ENCODE results near the gene PTPN11. TPM values are rescaled to one million over a fixed set of nuclear protein-coding genes. Genes with fewer than 3 reads are reported as not detected.

Gene PTPN11
- total RNA-seq, 2 donors from 2014 or later: 81.5 to 82.3 TPM

DNA sequence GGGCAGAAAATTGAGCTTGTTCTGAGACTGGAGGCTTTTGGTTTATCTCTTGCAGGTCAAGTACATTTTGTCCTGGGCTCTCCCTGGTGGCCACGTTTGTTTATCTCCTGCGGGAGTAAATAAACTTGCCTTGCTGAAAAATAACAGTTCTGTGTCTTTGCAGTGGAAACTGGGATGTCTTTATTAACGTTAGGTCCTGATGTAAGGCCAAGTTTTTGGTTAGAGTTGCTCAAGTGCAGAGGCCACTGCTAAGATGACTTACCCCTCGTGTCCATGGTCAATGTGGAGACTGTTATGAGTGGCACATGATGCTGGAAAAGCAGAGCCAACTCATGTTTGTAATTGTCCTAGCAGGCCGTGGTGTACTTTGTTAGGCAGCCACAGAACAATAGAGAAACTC is 3.8 kb downstream of the PTPN11 start:
- Histone ChIP-seq H3K4me1 (peaks cover 5% of the 10 kb centered on the region), H3K4me3 (no peak overlapping the region), H3K36me3 (no peaks in the 10 kb centered on the region), H3K9ac (ENCODE audit: low read depth in 2 of 2, low read length in 2 of 2) (no peak overlapping the region), H3K9me3 (no peaks in the 10 kb centered on the region), H3K27ac (no peak overlapping the region), H3K27me3 (no peaks in the 10 kb centered on the region)
- DNase-seq: no peak
- TF ChIP-seq, protein P1, sequence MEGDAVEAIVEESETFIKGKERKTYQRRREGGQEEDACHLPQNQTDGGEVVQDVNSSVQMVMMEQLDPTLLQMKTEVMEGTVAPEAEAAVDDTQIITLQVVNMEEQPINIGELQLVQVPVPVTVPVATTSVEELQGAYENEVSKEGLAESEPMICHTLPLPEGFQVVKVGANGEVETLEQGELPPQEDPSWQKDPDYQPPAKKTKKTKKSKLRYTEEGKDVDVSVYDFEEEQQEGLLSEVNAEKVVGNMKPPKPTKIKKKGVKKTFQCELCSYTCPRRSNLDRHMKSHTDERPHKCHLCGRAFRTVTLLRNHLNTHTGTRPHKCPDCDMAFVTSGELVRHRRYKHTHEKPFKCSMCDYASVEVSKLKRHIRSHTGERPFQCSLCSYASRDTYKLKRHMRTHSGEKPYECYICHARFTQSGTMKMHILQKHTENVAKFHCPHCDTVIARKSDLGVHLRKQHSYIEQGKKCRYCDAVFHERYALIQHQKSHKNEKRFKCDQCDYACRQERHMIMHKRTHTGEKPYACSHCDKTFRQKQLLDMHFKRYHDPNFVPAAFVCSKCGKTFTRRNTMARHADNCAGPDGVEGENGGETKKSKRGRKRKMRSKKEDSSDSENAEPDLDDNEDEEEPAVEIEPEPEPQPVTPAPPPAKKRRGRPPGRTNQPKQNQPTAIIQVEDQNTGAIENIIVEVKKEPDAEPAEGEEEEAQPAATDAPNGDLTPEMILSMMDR (IDR thresholded peaks at IDR 0.05): no peak
- intact Hi-C loops (cut with DNase I): no loop called here

DNA sequence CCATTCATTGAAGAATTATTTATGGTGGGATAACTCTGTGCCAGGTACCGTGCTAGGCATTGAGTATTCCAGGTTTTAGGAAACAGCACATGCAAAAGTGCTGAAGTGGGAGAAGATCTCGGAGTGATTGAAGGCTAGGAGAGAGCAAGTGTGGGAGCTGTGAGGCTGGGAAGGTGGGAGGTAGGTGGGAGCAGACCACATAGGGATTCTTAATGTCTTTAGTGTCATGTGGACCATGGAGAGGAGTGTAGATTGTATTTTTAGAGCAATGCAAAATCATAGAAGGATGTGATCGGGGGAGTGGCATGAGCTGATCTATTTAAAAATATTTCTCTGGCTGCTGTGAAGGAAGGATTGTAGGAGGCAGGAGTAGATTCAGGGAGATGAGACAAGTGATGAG is 5.4 kb downstream of the PTPN11 start:
- TF ChIP-seq, protein P1 (IDR thresholded peaks at IDR 0.05): no peak
- no peak overlapping the region for H3K27ac ChIP-seq
- no peak overlapping the region for H3K9ac ChIP-seq (ENCODE audit: low read depth in 2 of 2, low read length in 2 of 2)
- intact Hi-C loops (cut with DNase I): no loop called here
- DNase-seq: no peak
- H3K9me3 ChIP-seq: no peaks in the 10 kb centered on the region
- H3K27me3 ChIP-seq: no peaks in the 10 kb centered on the region
- H3K36me3 ChIP-seq: no peaks in the 10 kb centered on the region
- peaks cover 5% of the 10 kb centered on the region for H3K4me1 ChIP-seq
- H3K4me3 ChIP-seq: no peak overlapping the region

DNA sequence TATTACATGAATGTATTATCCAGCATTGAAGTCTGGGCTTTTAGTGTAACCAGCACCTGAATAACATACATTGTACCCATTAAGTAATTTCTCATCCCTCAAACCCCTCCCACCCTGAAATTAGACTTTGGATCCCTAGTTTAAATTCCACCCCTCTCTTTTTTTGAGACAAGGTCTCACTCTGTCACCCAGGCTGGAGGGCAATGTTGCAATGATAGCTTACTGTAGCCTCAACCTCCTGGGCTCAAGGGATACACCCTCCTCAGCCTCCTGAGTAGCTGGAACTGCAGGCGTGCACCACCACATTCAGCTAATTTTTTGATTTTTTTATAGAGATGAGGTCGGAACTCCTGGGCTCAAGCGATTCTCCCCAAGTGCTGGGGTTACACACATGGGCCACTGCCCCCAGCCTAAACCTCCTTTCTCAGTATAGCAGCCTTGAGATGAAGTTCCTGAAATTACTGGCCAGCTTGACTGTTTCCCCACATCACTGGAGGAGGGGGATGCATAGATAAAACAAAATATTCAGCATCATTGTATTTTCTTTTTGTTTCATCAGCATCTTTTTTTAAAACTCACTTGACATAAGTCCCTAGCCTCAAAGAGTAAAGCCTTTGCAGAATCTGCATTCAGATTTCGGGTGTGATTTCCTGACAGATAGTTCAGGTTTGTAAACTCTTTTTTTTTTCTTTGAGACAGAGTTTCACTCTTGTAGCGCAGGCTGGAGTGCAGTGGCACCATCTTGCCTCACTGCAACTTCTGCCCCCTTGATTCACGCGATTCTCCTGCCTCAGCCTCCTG is 7.0 kb downstream of the PTPN11 start:
- H3K9ac ChIP-seq (ENCODE audit: low read depth in 2 of 2, low read length in 2 of 2): no peak overlapping the region
- no peak overlapping the region for H3K27ac ChIP-seq
- no peaks in the 10 kb centered on the region for H3K36me3 ChIP-seq
- no peak overlapping the region for H3K4me3 ChIP-seq
- TF ChIP-seq, protein P1 (IDR thresholded peaks at IDR 0.05): no peak
- DNase-seq: no peak
- H3K27me3 ChIP-seq: no peaks in the 10 kb centered on the region
- H3K9me3 ChIP-seq: no peaks in the 10 kb centered on the region
- intact Hi-C loops (cut with DNase I): no loop called here
- H3K4me1 ChIP-seq: no peaks in the 10 kb centered on the region

DNA sequence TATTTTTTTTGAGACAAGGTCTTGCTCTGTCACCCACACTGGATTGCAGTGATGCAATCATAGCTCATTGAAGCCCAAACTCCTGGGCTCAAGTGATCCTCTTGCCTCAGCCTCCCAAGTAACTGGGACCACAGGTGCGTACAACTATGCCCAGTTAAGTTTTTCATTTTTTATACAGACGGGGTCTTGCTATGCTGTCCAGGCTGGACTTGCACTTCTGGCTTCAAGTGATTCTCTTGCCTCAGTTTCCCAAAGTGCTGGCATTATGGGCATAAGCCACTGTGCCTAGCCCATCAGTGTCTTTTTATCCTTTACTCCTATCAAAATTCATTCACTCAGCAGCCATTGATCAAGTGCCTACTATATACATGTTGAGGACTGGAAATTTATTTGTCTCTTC is 9.0 kb downstream of the PTPN11 start:
- H3K4me1 ChIP-seq: no peaks in the 10 kb centered on the region
- no peaks in the 10 kb centered on the region for H3K27me3 ChIP-seq
- intact Hi-C loops (cut with DNase I): no loop called here
- no peak for DNase-seq
- H3K4me3 ChIP-seq: no peak overlapping the region
- no peaks in the 10 kb centered on the region for H3K36me3 ChIP-seq
- TF ChIP-seq, protein P1 (IDR thresholded peaks at IDR 0.05): no peak
- no peak overlapping the region for H3K9ac ChIP-seq (ENCODE audit: low read depth in 2 of 2, low read length in 2 of 2)
- no peak overlapping the region for H3K27ac ChIP-seq
- H3K9me3 ChIP-seq: no peaks in the 10 kb centered on the region

DNA sequence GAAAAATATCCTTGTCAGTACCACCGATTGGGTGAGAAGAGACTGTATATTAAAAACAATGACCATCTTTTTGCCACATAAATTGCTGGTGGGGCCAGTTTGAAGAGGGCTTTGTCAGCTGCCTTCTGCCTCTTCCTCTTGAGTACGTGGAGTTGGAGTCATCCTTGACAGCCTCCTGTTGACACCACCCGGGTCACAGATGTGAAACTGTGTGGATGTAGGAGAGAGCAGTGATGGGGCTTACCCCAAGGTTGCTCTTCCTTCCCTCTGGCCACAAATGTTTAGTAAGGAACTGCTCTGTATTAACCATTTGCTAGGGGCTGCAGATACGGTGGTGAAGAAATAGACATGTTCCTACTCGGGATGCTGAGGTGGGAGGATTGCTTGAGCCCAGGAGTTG is 12.2 kb downstream of the PTPN11 start:
- Histone ChIP-seq H3K27ac (no peak overlapping the region), H3K9ac (ENCODE audit: low read depth in 2 of 2, low read length in 2 of 2) (no peak overlapping the region), H3K4me1 (no peaks in the 10 kb centered on the region), H3K9me3 (no peaks in the 10 kb centered on the region), H3K4me3 (no peak overlapping the region), H3K36me3 (no peaks in the 10 kb centered on the region), H3K27me3 (no peaks in the 10 kb centered on the region)
- TF ChIP-seq, protein P1 (IDR thresholded peaks at IDR 0.05): no peak
- DNase-seq: no peak
- intact Hi-C loops (cut with DNase I): no loop called here

All from colonic mucosa (tissue), 4 donors.